Measurements from ENCODE around the gene FZD8.

- TF ChIP-seq POLR2A (IDR thresholded peaks at IDR 0.05; ENCODE audit: low read depth, low read length) (no peak), CTCF (conservative IDR thresholded peaks at IDR 0.05; ENCODE audit: low read depth, low read length) (no peak), USF2 (IDR thresholded peaks at IDR 0.05; ENCODE audit: low read depth, low read length) (no peak), SMC3 (IDR thresholded peaks at IDR 0.05; ENCODE audit: low read depth, low read length) (no peak), MAZ (IDR thresholded peaks at IDR 0.05; ENCODE audit: borderline replicate concordance, low read depth, low read length) (no peak), RFX5 (IDR thresholded peaks at IDR 0.05; ENCODE audit: low read depth, low read length) (no peak)
Observed at GRCh38 chr10:35668865-35669650, 27.0 kb upstream of the FZD8 start.
